HEK293T (cell line): ENCODE results near the gene CFI.

Source experiments
- BHLHE40 ChIP-seq: fragments of 450-650 bp; IDR thresholded peaks from 2 replicates; pipeline ENCODE4 v1.6.1; 2016; ENCODE audit warnings: mild to moderate bottlenecking, moderate library complexity, borderline replicate concordance
- ELF4 ChIP-seq: fragments of 450-650 bp; IDR thresholded peaks from 2 replicates; pipeline ENCODE4 v1.6.1; 2017; ENCODE audit warnings: antibody characterized with exemption
- FOXA1 ChIP-seq: fragments of 450-650 bp; IDR thresholded peaks from 2 replicates; pipeline ENCODE4 v1.6.1; 2016; ENCODE audit warnings: mild to moderate bottlenecking
- FOXK2 ChIP-seq: fragments of 450-650 bp; IDR thresholded peaks from 2 replicates; pipeline ENCODE4 v1.6.1; 2016; ENCODE audit warnings: mild to moderate bottlenecking
- FOXM1 ChIP-seq: fragments of 450-650 bp; IDR thresholded peaks from 2 replicates; pipeline ENCODE4 v1.6.1; 2017; ENCODE audit warnings: mild to moderate bottlenecking, borderline replicate concordance
- PKNOX1 ChIP-seq: fragments of 450-650 bp; IDR thresholded peaks from 2 replicates; pipeline ENCODE4 v1.6.1; 2016
- SP1 ChIP-seq: fragments of 450-650 bp; IDR thresholded peaks from 2 replicates; pipeline ENCODE4 v1.6.1; 2017
- TARDBP ChIP-seq: fragments of 450-650 bp; IDR thresholded peaks from 2 replicates; pipeline ENCODE4 v1.6.1; 2016

GRCh38 chr4:109764376-109764775 lies 37.4 kb downstream of the CFI start:
- TF ChIP-seq FOXM1 (no peak), ELF4 (no peak), BHLHE40 (no peak), FOXA1 (no peak), FOXK2 (no peak), TARDBP (no peak), PKNOX1 (no peak), SP1 (no peak)
